ENCODE measurements around the gene COL4A2. TPM values are rescaled to one million over a fixed set of nuclear protein-coding genes. Genes with fewer than 3 reads are reported as not detected.

The COL4A2 gene
- polyA plus RNA-seq, 1 donor = 406 TPM

DNA sequence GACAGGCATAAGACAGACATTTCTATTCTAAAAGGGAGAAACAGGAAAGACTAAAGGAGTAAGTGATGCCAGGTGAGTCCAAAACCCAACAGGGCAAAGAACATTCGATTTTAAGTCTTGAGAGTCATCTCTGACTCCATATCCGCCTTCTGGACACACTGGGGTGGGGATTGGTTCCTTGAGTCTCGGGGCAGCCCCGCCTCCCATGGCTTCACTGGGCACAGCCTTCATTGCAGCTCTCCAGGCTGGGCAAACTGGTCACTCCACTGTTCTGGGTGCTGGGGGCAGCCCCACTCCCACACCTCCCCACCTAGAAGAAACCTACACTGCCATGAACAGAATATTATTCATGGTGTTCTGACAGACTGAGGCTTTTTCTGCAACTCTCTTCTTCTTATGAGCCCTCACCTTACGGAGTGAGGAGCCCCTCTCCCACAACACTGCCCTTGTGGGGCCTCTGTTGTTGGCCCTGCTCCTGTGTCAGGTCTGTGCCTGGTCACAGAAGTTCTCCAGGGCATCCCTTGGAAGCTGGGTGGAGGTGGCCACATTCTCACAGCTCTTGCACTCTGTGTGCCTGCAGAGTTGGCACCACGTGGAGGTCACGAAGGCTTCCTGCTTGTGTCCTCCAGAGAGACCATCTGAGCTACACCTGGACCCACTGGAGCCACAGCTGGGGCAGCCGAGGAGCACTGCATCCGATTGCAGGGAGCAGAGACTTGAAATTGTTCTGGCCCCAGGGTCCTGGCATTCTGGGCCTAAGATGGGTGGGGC is 95.4 kb downstream of the COL4A2 start:
- DNase-seq = no peak

- DNase-seq = no peak
These were observed 96.2 kb downstream of the COL4A2 start for GRCh38 chr13:110403315-110403714.

DNA sequence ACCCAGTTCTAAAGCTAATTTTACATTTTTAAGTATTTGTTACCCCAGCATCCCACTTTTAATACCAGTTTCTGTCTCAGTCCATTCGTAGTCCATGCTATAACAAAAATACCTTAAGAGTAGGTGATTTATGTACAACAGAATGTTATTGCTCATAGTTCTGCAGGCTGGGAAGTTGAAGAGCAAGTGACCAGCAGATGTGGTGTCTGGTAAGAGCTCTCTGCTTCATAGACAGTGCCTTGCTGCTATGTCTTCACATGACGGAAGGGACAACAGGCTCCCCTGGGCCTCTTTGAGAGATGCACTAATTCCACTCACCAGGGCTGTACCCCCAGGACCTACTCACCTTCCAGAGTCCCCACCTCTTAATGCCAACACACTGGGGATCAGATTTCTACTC is 96.6 kb downstream of the COL4A2 start:
- no peak for DNase-seq

DNA sequence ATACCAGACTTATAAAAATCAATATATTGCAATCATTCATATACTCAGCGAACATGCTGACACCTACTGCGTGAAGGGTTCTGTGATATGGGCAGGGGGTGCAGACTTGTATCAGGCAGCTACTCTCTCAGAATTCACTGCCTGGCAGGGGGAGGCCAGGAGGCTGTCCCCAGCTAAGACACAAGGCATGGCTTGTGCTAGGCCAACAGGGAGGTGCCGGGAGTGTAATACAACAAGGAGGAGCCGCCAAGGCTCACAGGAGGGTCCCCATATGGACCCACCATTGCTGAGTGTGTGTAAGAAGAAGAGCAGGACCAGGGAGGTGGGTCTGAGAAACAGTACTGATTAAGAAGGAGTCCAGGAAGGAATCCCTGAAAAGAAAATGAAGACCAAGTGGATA is 97.2 kb downstream of the COL4A2 start:
- no peak for DNase-seq

DNA sequence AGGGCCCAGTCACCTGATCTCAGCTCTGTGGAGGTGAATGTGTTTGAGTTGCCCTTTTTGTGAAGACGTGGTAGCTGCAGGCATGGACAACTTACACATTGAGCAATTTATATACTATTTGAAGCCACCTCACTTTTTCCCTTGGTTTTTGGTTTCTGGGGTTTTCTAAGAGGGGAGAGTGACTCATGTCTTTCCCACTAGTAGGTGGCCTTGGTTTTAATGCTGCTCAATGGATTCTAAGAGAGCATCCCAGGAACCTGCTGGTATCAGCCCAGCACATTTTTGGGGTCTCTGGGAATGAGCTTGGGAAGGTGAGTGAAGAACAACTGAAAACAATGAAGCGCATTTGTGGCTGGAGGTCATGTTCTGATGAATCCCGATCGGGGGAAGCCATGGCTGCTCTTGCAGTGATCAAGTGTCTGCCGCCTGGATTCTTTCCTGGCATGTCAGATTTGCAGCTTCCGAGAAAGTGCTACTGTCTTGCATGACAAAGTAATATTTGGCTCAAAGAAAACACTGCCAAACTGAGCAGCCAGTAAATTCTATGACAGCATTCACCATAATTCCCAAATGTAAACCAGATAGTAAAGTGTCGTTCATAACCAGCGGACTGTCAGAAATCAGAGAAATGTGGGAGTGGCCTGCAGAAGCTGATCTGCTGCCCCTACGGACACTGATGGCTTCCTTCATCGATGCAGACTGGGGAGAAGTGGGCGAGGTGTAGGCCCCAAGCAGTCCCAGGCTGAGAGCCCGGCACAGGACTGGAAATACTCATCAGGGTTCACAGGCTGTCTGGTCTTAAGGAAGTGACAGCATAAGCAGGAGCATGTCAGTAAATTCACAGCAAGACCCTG is 98.7 kb downstream of the COL4A2 start:
- DNase-seq = no peak

GRCh38 chr13:110407021-110407420 is 99.9 kb downstream of the COL4A2 start:
- no peak for DNase-seq

DNA sequence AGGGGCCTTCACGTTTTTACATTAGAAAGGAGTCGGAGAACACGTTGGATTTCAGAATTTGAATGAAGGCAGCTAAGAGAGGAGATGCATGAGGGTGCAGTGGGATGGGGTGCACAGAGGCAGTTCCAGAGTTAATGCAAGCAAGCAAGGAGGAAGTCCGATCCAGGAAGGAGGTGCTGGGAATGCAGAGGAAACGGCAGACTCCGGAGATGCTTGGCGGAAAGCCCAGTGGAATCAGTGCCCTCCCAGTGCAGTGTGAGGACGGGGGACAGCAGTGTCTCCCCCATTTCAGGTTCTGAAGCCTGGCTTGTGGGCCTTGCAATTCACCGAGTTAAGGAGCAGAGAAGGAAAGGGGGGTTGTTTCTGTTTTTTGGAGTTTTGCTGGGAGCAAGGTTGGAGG is 100.4 kb downstream of the COL4A2 start:
- no peak for DNase-seq

DNA sequence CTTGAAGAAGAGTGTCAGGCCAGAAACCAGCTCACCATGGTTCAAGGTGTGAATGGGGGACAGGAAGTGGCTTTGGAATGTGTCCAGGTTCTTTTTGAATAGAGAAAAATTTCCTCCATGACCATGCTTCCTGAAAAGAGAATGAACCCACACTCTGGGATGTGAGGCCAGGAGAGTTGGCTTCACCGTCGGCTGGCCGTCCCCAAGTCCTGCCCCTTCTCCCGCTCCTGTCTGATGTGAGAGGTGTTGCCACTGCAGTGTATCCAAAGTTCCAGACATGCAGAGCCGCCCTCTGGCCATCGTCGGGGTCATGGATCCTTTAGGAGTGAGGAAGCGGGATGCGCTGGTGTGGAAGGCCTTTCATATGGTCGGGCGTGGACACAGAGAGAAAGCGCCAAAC is 101.2 kb downstream of the COL4A2 start:
- DNase-seq = no peak

- DNase-seq = no peak
These were observed 102.5 kb downstream of the COL4A2 start for GRCh38 chr13:110409581-110409992.

DNA sequence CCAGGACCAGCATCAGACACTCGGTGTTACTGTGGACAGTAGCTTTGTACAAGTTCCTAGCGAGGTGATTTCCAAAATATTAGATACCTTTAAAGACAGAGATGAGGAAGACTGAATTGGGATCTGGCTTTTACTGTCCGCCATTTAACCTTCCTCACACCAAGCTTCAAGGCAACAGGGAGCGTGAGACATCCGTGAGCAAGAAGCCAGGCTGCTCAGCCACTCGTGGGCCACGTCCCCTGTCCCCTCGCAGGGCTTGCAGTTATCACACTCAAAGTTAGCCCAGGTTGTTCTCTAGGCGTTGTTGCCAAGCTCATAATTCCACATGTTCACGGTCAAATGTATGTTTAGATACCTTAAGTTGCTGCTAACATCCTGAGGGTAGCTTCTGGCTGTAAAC is 102.9 kb downstream of the COL4A2 start:
- no peak for DNase-seq

DNA sequence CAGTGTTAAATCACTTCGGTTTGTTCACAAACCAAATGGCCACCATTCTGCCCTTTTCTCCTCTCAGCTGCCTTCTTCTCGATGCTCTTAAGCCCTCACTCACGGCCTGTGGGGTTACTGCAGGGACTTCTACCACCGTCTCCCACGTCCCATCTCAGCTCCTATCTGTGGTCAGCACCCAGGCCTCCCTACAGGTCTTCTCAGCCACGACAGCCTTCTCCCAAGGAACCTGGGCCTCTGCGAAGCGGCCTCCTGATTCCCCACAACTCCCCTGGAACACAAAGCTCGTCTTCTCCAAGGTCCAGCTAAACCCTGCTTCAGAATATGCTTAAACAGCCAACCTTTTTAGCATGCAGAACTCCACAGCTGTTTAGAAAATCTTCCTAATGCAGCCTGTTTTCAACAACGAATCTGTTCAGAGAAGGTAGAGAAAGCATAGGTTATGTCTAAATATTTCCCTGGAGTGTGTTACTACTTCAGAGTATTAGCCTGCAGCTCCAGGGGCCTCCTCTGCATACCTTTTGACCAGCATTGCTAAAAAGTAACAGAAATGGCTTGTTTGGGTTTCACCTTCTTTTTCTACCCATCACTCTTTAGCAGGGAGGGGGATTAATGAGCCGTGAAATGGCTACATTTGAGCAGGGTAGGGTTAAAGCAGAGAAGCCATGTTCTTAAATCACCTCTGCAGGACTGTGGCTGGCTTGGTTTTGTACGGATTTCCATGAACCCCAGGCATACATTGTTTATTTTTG is 104.0 kb downstream of the COL4A2 start:
- DNase-seq = peak; percentile 91

- no peak for DNase-seq
These were observed 104.6 kb downstream of the COL4A2 start for GRCh38 chr13:110411688-110412059.

GRCh38 chr13:110412132-110412914 is 105.2 kb downstream of the COL4A2 start:
- DNase-seq = peak; percentile 87

DNA sequence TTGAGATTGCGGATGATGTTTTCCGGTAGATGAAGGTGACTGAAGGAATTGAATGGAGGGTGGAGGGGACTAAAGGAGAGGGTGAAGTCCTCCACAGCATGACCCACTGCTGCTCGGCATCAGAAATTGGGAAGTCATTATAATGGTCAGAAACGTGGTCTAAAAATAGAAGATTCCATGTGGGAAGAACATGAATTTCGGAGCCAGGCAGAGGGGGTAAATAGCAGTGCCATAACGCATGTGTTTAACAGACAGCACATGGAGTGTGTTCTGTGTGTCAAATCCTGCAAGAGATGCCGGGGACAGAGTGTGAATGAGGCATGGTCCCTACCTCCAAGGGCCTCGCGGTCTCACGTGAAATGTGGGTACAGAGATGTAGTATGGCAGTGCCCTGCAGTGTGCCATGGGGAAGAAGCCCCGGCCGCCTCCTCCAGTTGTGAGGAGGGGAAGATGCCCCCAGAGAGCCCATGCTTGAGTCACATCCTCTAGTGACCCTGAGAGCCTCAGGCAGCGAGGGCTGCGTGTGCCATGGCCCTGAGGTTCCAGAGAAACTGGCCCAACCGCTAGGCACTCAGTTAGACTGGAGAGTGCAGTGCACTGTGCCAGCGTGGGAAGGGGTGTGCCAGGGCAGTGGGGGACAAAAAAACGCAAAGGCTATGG is 106.1 kb downstream of the COL4A2 start:
- DNase-seq = no peak

- DNase-seq = no peak
These were observed 106.6 kb downstream of the COL4A2 start for GRCh38 chr13:110413676-110414040.

GRCh38 chr13:110414283-110414682 is 107.2 kb downstream of the COL4A2 start:
- no peak for DNase-seq

- no peak for DNase-seq
These were observed 107.8 kb downstream of the COL4A2 start for GRCh38 chr13:110414931-110415330.

DNA sequence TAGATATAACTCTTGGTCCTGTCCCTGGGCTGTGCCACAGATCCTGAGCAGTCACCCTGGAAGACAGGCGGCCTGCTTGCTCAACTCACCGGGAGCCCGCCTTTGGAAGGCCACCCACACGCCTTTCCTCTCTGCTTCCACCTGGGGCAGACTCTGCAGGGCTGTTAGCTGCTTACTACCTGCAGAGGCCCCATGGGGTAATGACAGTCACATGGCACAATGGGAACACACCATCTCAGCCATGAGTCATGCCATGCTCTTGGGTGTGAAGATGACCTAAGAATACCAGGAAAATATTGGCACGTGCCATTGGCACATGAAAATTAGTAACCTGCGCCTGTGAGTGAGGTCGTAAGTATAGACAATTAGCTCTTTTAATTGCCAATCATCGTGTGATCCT is 108.6 kb downstream of the COL4A2 start:
- no peak for DNase-seq

DNA sequence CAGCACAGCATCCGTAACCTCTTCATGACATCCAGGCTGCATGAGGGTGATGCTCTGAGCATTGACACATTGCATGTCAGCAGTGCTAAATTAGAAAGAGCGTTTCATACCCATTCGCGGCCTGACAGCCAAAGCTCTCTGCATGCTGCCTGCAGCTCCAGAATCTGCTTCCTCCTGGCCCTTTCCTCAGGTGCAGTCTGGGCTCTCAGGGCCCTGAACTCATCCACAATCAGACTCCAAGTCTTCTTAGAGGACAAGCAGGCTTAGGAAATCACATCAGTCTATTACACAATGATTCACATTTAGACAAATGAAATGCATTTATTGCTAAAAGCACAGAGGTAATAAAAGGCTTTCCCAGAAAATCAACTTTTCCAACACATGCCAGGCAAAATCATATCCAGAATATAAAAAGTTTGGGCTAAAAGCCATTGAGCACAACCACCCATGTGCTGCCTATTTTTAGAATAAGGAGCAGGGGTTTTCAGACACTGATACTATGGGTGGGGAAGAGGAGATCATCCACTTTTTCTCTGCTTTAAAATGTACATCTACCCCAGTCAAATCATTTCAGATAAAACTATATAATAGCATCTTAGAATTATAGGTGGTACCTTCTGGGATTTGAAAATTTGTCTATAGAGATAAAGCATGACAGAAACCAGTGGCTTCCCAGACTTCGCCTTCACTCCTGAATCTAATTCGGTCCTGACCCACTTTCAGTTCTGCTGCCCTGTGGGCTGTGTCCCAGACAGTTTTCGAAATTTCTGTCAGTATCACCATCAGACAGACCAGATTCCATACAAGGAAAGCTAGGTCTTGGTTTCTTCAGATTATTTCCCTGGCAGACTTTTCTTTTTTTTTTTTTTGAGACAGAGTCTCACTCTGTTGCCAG is 109.3 kb downstream of the COL4A2 start:
- no peak for DNase-seq

GRCh38 chr13:110418944-110419343 is 111.9 kb downstream of the COL4A2 start:
- no peak for DNase-seq
